B cell (primary cell): ENCODE results near the gene HOXD10.

Experiments
- CTCF ChIP-seq: fragments of 200-600 bp; IDR thresholded peaks from one replicate; pipeline ENCODE4 v1.8.0; 2022; ENCODE audit warnings: antibody characterized with exemption, mild to moderate bottlenecking
- EZH2 ChIP-seq: IDR thresholded peaks from 2 replicates; pipeline ENCODE4 v1.6.1; 2012; ENCODE audit warnings: borderline replicate concordance, low read depth, mild to moderate bottlenecking, moderate library complexity, low read length; ENCODE audit not compliant: insufficient read depth, poor library complexity, severe bottlenecking

DNA sequence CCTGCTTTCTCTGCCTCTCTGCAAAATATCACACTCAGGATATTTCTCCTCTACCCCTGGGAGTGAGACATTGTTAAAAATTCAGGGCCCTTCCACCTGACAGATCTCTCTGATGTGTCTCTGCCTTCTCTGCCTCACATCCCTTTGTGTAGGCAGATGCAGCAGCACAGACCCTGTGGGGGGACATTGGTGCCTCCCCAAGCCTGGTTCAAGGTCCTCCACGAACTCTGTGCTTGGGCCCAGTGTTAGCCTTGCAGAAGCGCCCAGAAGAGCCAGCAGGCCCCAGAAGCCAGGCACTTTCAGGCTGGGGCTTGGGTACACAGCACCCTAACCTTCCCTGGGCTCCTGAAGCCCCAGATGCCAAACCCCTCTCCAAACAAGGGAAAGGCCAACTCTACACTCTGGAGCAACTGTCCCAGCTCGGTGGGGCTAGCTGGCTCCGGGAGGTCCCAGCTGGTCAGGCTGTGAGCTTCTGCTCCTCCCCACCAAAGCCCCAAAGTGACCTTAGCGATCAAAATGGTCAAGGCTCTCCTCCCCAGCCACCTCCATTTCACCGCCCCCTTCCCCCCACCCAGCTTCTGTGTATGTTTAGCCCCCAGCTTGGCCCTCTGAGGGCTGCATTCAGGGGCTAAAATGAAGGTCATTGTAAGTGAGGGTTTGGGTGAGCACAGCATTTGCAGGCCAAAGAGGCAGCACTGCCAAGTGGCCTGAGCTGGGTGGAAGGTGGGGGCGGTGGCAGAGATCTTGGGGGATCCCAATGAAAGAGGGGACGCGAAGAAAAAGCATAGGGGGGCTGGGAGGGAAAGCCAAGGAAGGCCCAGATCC, 8.6 kb downstream of the HOXD10 start:
- TF ChIP-seq CTCF (no peak), EZH2 (no peak)
